B cell (primary cell): ENCODE results near the gene TRNAU1AP. TPM values are rescaled to one million over a fixed set of nuclear protein-coding genes. Genes with fewer than 3 reads are reported as not detected.

Source experiments
- ATAC-seq: fragments of 200-7000 bp; cut with Tn5 transposase; one replicate; pipeline ENCODE4 v1.10.0; 2021; ENCODE audit warnings: low read depth, mild to moderate bottlenecking, moderate number of reproducible peaks, moderate library complexity
- CTCF ChIA-PET: fragments of 350-600 bp; sonication (Branson Sonifier 250); formaldehyde crosslinking; loops from one replicate; lab custom pipeline; 2021; ENCODE audit warnings: antibody characterized with exemption, inconsistent platforms; lab: Charles Lee
- POLR2A ChIA-PET: fragments of 350-600 bp; sonication (Branson Sonifier 250); formaldehyde crosslinking; loops from one replicate; lab custom pipeline; 2021; ENCODE audit warnings: antibody characterized with exemption; lab: Charles Lee
- DNase-seq: peaks from one replicate; pipeline ENCODE4 v3.0.0; 2013
- H2AFZ ChIP-seq: 2 replicates; pipeline ENCODE4 v1.6.1; 2012; ENCODE audit warnings: mild to moderate bottlenecking, low read depth, low read length; ENCODE audit not compliant: insufficient read depth, poor library complexity, severe bottlenecking
- H3K27ac ChIP-seq, 2 donors: 1 replicate in 1 of 2; 2 replicates in 1 of 2; pipeline ENCODE4 v1.5.1; 2012 to 2013; ENCODE audit warnings: low read length in 2 of 2, mild to moderate bottlenecking in 2 of 2, moderate library complexity in 1 of 2
- H3K27me3 ChIP-seq, 4 experiments: fragments of 200-600 bp in 1 of 4; sonication (generic) in 1 of 4; replicated peaks in 1 of 4; 1 replicate in 2 of 4; 2 replicates in 2 of 4; pipeline versions ENCODE4 v1.6.1 to v1.7.0; 2013 to 2016; ENCODE audit warnings: low read length in 3 of 4, mild to moderate bottlenecking in 2 of 4, mixed read lengths in 1 of 4, moderate library complexity in 1 of 4; ENCODE audit not compliant: insufficient read depth in 4 of 4, control insufficient read depth in 3 of 4; ENCODE audit errors: control extremely low read depth in 1 of 4
- H3K36me3 ChIP-seq, 2 experiments: replicated peaks in 1 of 2; 1 replicate in 1 of 2; 2 replicates in 1 of 2; pipeline versions ENCODE4 v1.6.1 to v1.7.1; 2013; ENCODE audit warnings: low read length in 1 of 2; ENCODE audit not compliant: insufficient read depth in 2 of 2, control insufficient read depth in 1 of 2; ENCODE audit errors: control extremely low read depth in 1 of 2, extremely low read depth in 1 of 2
- H3K4me1 ChIP-seq, 2 donors: fragments of 200-600 bp in 1 of 2; sonication (generic) in 1 of 2; 1 replicate in 1 of 2; 2 replicates in 1 of 2; pipeline versions ENCODE4 v1.5.1 to v1.6.1; 2013 to 2017; ENCODE audit warnings: low read length in 2 of 2; ENCODE audit not compliant: control insufficient read depth in 2 of 2, insufficient read depth in 2 of 2
- H3K4me2 ChIP-seq: replicated peaks from 2 replicates; pipeline ENCODE3; 2012; ENCODE audit warnings: mild to moderate bottlenecking, low read depth, low read length; ENCODE audit not compliant: poor library complexity, severe bottlenecking
- H3K4me3 ChIP-seq, 5 experiments: fragments of 200-600 bp in 1 of 5; sonication (generic) in 1 of 5; 1 replicate in 3 of 5; 2 replicates in 2 of 5; pipeline versions ENCODE4 v1.5.1 to v1.7.0; 2011 to 2016; ENCODE audit warnings: low read length in 4 of 5, mild to moderate bottlenecking in 4 of 5, low read depth in 2 of 5, control low read depth in 1 of 5, moderate library complexity in 1 of 5; ENCODE audit not compliant: insufficient read depth in 1 of 5; ENCODE audit errors: control extremely low read depth in 1 of 5, extremely low read depth in 1 of 5
- H3K79me2 ChIP-seq: fragments of 200-600 bp; sonication (generic); one replicate; pipeline ENCODE4 v1.6.0; 2016; ENCODE audit warnings: low read length; ENCODE audit not compliant: control insufficient read depth, insufficient read depth
- H3K9ac ChIP-seq: fragments of 200-600 bp; sonication (generic); 2 replicates; pipeline ENCODE4 v1.6.1; 2017; ENCODE audit warnings: mild to moderate bottlenecking, low read length, moderate library complexity
- H3K9me3 ChIP-seq, 3 donors: one replicate each; pipeline versions ENCODE4 v1.6.1 to v1.7.1; 2013; ENCODE audit warnings: low read length in 2 of 3; ENCODE audit not compliant: control insufficient read depth in 2 of 3, insufficient read depth in 1 of 3; ENCODE audit errors: control extremely low read depth in 1 of 3
- H4K20me1 ChIP-seq: 2 replicates; pipeline ENCODE4 v1.6.0; 2012; ENCODE audit warnings: mild to moderate bottlenecking, low read length; ENCODE audit not compliant: insufficient read depth, control insufficient read depth, poor library complexity, severe bottlenecking
- H3K27ac Mint-ChIP-seq: one replicate; pipeline ENCODE4 v1.8.0; 2021; ENCODE audit warnings: mixed read lengths
- H3K27me3 Mint-ChIP-seq: one replicate; pipeline ENCODE4 v1.8.0; 2021; ENCODE audit warnings: mixed read lengths
- H3K4me1 Mint-ChIP-seq: one replicate; pipeline ENCODE4 v1.8.0; 2021; ENCODE audit warnings: mixed read lengths
- H3K4me3 Mint-ChIP-seq: one replicate; pipeline ENCODE4 v1.8.0; 2021; ENCODE audit warnings: mixed read lengths
- H3K9me3 Mint-ChIP-seq: one replicate; pipeline ENCODE4 v1.8.0; 2022; ENCODE audit warnings: mixed read lengths; ENCODE audit not compliant: insufficient read depth
- EZH2 ChIP-seq: IDR thresholded peaks from 2 replicates; pipeline ENCODE4 v1.6.1; 2012; ENCODE audit warnings: borderline replicate concordance, low read depth, mild to moderate bottlenecking, moderate library complexity, low read length; ENCODE audit not compliant: insufficient read depth, poor library complexity, severe bottlenecking
- WGBS: methylation state at CpG from one replicate; pipeline ENCODE4 v1.1.5; 2013; ENCODE audit warnings: missing lambda C conversion rate; ENCODE audit not compliant: insufficient coverage; 5-methylcytosine and 5-hydroxymethylcytosine counted together
- intact Hi-C: fragments of 100-400 bp; cut with micrococcal nuclease; formaldehyde crosslinking; loops from one replicate; pipeline ENCODE4 v1.10.0; 2022
- polyA plus RNA-seq: library from polyadenylated mRNA; depleted of rRNA; stranded (reverse); fragments of >200 nt; gene quantifications from 2 replicates; pipeline ENCODE4 v1.2.3, GENCODE V29; 2012
- total RNA-seq, 2 donors: library from RNA; stranded (reverse); fragments of 120-200 nt in 1 of 2; gene quantifications; 1 replicate in 1 of 2; 2 replicates in 1 of 2; pipeline versions ENCODE4 v1.2.3 to v1.2.4, GENCODE V29; 2013 to 2022
- TF ChIP-seq, protein P1 (sequence below): fragments of 200-600 bp; IDR thresholded peaks from one replicate; pipeline ENCODE4 v1.8.0; 2022; ENCODE audit warnings: antibody characterized with exemption, mild to moderate bottlenecking

The TRNAU1AP gene
- total and polyA plus RNA-seq, 2 donors (not counting 1 experiment from before 2014, with no cell fraction given): 39.8 to 45.2 TPM

DNA sequence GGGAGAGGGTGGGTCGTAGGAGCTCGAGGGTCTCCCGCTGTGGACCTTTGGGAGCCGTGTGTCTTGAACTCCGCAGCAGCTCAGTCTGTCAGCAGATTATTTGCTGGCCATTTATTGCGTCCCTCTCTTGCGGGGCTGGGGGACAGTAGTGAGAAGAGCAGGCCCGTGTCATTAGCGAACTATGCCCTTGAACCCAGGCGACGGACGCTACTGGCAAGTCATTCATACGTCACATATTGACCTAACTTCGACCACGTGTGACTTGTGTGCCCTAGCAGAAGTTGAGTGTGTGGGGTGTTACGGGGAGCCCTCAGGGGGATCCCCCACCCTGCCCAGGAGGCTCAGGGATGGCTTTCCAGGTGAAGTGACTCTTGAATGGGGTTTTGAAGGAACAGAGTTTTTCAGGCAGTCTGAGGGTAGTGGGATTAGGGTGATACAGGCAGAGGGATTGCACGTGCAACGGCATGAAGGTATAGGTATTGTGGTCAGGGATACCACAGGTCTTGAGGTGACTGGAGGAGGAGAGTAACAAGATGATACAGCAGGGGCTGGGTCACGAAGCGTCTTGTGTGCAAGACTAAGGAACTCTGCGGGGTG lies 34.0 kb upstream of the TRNAU1AP start:
- TF ChIP-seq, protein P1, sequence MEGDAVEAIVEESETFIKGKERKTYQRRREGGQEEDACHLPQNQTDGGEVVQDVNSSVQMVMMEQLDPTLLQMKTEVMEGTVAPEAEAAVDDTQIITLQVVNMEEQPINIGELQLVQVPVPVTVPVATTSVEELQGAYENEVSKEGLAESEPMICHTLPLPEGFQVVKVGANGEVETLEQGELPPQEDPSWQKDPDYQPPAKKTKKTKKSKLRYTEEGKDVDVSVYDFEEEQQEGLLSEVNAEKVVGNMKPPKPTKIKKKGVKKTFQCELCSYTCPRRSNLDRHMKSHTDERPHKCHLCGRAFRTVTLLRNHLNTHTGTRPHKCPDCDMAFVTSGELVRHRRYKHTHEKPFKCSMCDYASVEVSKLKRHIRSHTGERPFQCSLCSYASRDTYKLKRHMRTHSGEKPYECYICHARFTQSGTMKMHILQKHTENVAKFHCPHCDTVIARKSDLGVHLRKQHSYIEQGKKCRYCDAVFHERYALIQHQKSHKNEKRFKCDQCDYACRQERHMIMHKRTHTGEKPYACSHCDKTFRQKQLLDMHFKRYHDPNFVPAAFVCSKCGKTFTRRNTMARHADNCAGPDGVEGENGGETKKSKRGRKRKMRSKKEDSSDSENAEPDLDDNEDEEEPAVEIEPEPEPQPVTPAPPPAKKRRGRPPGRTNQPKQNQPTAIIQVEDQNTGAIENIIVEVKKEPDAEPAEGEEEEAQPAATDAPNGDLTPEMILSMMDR: no peak
- TF ChIP-seq EZH2: no peak
- H3K9ac ChIP-seq: peak overlapping the region; percentile 62
- no peaks in the 10 kb centered on the region for H3K27me3 ChIP-seq
- peak overlapping the region in 1 of 2 donors; percentile 23 for H3K27ac ChIP-seq
- Mint-ChIP-seq H3K4me1 (peaks cover 30% of the 10 kb centered on the region), H3K27me3 (no peaks in the 10 kb centered on the region), H3K4me3 (peak overlapping the region; percentile 89), H3K27ac (peak overlapping the region; percentile 84), H3K9me3 (no peaks in the 10 kb centered on the region)
- intact Hi-C loops: loop anchor here (1.0 to 5.0 kb wide), 6 partner anchors 13 to 358 kb away; partner anchors contain the start of genes RCC1 and TRNAU1AP
- H3K79me2 ChIP-seq: peaks cover 47% of the 10 kb centered on the region
- ChIA-PET CTCF (interaction anchor here (0.7 to 4.3 kb wide), 7 partner anchors 12 to 359 kb away, joined by 3 to 49 read pairs (median 11); partner anchors contain the start of genes RCC1 and TRNAU1AP), POLR2A (interaction anchor here (1.0 kb wide), 1 partner anchor 12 kb away, joined by 3 read pairs; no protein-coding TSS in a partner anchor)
- peaks cover 11 to 15% of the 10 kb centered on the region in 2 donors for H3K4me1 ChIP-seq
- H3K4me3 ChIP-seq: peak overlapping the region; percentile 49 to 68 (median 55)
- H3K4me2 ChIP-seq: peak overlapping the region; percentile 89
- ATAC-seq (no peak), DNase-seq (no peak)
- peak overlapping the region; percentile 83 for H2AFZ ChIP-seq
- WGBS: 12% methylated on average over 17 of the region's 21 CpGs
- peaks cover 0 to 8% of the 10 kb centered on the region in 2 experiments for H3K36me3 ChIP-seq
- H3K9me3 ChIP-seq: no peaks in the 10 kb centered on the region
- H4K20me1 ChIP-seq: peaks cover 3% of the 10 kb centered on the region
